ENCODE measurements around the gene ACMSD. TPM values are rescaled to one million over a fixed set of nuclear protein-coding genes. Genes with fewer than 3 reads are reported as not detected.

The ACMSD gene
- total and polyA plus RNA-seq, 2 of the 4 experiments (the other 2 are of a cell fraction) = not detected

DNA sequence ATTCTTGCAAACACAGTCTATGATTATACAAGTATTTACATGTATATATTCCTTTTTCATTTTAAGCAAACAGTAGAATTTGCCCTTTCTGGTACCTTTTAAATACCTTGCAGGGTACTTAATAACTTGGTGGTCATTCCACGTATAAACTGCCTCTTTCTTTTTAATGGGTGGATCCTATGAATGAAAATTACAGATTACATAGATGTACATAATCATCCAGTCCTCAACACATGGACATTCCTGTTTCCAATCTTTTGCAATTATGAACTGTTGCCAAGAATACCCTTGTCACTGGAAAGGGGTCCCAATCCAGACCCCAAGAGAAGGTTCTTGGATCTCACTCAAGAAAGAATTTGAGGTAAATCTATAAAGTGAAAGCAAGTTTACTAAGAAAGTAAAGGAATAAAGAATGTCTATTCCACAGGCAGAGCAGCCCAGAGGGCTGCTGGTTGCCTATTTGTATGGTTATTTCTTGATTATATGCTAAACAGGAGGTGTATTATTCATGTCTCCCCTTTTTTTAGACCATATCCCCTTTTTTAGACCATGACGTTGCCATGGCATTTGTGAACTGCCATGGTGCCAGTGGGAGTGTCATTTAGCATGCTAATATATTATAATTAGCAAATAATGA, 72.5 kb downstream of the ACMSD start:
- Histone ChIP-seq H4K91ac (ENCODE audit: insufficient read depth, low read depth, low read length) (no peak overlapping the region), H3K9me1 (ENCODE audit: insufficient read depth, low read length) (no peaks in the 10 kb centered on the region), H3K4me3 (ENCODE audit: insufficient read depth, low read depth, low read length) (no peak overlapping the region), H4K5ac (ENCODE audit: low read depth, low read length) (no peak overlapping the region), H3K4me2 (ENCODE audit: low read depth, low read length) (no peak overlapping the region), H3K14ac (replicated peaks; ENCODE audit: low read depth, low read length) (no peak overlapping the region), H2BK20ac (ENCODE audit: low read depth, low read length) (no peak overlapping the region), H2AFZ (replicated peaks; ENCODE audit: low read length, poor library complexity) (no peak overlapping the region), H3K9ac (ENCODE audit: low read depth, low read length) (no peak overlapping the region), H3K79me1 (ENCODE audit: low read depth in 1 of 2, low read length in 2 of 2) (no peaks in the 10 kb centered on the region), H3K27ac (ENCODE audit: insufficient read depth, low read length) (no peak overlapping the region), H3K27me3 (ENCODE audit: control insufficient read depth, insufficient read depth, low read length) (no peaks in the 10 kb centered on the region), H3K36me3 (ENCODE audit: control insufficient read depth, insufficient read depth, low read length) (no peaks in the 10 kb centered on the region), H3K23ac (ENCODE audit: low read depth, low read length) (no peak overlapping the region), H3K18ac (ENCODE audit: low read depth, low read length) (no peak overlapping the region), H2BK15ac (ENCODE audit: low read depth, low read length) (no peak overlapping the region), H3K4me1 (ENCODE audit: control insufficient read depth, insufficient read depth, low read length) (no peaks in the 10 kb centered on the region), H3K56ac (ENCODE audit: extremely low read depth, insufficient read depth, low read length) (no peak overlapping the region), H4K8ac (ENCODE audit: low read depth in 2 of 2, low read length in 2 of 2) (no peak overlapping the region), H2AK9ac (replicated peaks; ENCODE audit: low read depth, low read length, poor library complexity) (no peak overlapping the region), H2BK5ac (ENCODE audit: low read depth, low read length, poor library complexity, severe bottlenecking) (no peak overlapping the region), H3K4ac (ENCODE audit: low read depth, low read length) (no peak overlapping the region), H2BK120ac (ENCODE audit: low read depth, low read length) (no peak overlapping the region), H3K9me3 (ENCODE audit: control insufficient read depth, insufficient read depth, low read length) (no peaks in the 10 kb centered on the region), H2AK5ac (ENCODE audit: low read depth, low read length) (no peak overlapping the region), H4K20me1 (ENCODE audit: insufficient read depth, low read length) (no peaks in the 10 kb centered on the region)
- CTCF ChIA-PET = interaction anchor here (0.7 kb wide), 1 partner anchor 1094 kb away, joined by 3 read pairs; no protein-coding TSS in a partner anchor
- no TSS peak for BruUV-seq (replicated peaks)
- in situ Hi-C loops (cut with MboI; ENCODE audit: low sequenced_read_pairs) = loop anchor here (10.0 to 25.0 kb wide), 2 partner anchors 796 to 1024 kb away; no protein-coding TSS in a partner anchor
- TF ChIP-seq, protein P1, sequence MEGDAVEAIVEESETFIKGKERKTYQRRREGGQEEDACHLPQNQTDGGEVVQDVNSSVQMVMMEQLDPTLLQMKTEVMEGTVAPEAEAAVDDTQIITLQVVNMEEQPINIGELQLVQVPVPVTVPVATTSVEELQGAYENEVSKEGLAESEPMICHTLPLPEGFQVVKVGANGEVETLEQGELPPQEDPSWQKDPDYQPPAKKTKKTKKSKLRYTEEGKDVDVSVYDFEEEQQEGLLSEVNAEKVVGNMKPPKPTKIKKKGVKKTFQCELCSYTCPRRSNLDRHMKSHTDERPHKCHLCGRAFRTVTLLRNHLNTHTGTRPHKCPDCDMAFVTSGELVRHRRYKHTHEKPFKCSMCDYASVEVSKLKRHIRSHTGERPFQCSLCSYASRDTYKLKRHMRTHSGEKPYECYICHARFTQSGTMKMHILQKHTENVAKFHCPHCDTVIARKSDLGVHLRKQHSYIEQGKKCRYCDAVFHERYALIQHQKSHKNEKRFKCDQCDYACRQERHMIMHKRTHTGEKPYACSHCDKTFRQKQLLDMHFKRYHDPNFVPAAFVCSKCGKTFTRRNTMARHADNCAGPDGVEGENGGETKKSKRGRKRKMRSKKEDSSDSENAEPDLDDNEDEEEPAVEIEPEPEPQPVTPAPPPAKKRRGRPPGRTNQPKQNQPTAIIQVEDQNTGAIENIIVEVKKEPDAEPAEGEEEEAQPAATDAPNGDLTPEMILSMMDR (conservative IDR thresholded peaks at IDR 0.05; ENCODE audit: low read depth, low read length) = no peak
- TF ChIP-seq CEBPB (IDR thresholded peaks at IDR 0.05; ENCODE audit: low read depth, low read length) (no peak), POLR2A (IDR thresholded peaks at IDR 0.05; ENCODE audit: low read depth, low read length) (no peak)
- TF ChIP-seq, protein P2, sequence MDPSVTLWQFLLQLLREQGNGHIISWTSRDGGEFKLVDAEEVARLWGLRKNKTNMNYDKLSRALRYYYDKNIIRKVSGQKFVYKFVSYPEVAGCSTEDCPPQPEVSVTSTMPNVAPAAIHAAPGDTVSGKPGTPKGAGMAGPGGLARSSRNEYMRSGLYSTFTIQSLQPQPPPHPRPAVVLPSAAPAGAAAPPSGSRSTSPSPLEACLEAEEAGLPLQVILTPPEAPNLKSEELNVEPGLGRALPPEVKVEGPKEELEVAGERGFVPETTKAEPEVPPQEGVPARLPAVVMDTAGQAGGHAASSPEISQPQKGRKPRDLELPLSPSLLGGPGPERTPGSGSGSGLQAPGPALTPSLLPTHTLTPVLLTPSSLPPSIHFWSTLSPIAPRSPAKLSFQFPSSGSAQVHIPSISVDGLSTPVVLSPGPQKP (IDR thresholded peaks at IDR 0.05; ENCODE audit: borderline replicate concordance, low read depth, low read length) = no peak
- DNase-seq = no peak
- dilution Hi-C loops (cut with HindIII; ENCODE audit: low sequenced_read_pairs, unreplicated experiment) = no loop called here
- WGBS, 2 experiments (ENCODE audit: extremely low coverage in 2 of 2, insufficient read length in 1 of 2) = no CpG with 5 or more reads among the region's 2 CpGs
- ATAC-seq (ENCODE audit: low read depth) = no peak
- intact Hi-C loops (cut with micrococcal nuclease) = no loop called here
- POLR2A ChIA-PET (ENCODE audit: unreplicated experiment) = no interaction called here
